Heart left ventricle (tissue), 16 donors: ENCODE data around the gene ANXA3. TPM values are rescaled to one million over a fixed set of nuclear protein-coding genes. Genes with fewer than 3 reads are reported as not detected.

Experiments used
- ATAC-seq, 4 donors: fragments of 200-7000 bp; cut with Tn5 transposase; one replicate each; pipeline ENCODE4 v1.9.1; 2020 to 2022; ENCODE audit warnings: moderate library complexity in 4 of 4, mild to moderate bottlenecking in 3 of 4, moderate number of reproducible peaks in 1 of 4
- DNase-seq, 5 donors: peaks; one replicate each; pipeline ENCODE4 v3.0.0-alpha.2; 2020
- H3K27ac ChIP-seq, 12 donors: fragments of 200-600 bp; sonication (generic) in 4 of 12; one replicate each; pipeline versions ENCODE4 v1.5.0 to v1.8.0; 2016 to 2022; ENCODE audit warnings: mild to moderate bottlenecking in 2 of 12
- H3K27me3 ChIP-seq, 9 donors: fragments of 200-600 bp; sonication (generic) in 2 of 9; one replicate each; pipeline versions ENCODE4 v1.5.1 to v1.8.0; 2016 to 2022; ENCODE audit warnings: mild to moderate bottlenecking in 3 of 9
- H3K36me3 ChIP-seq, 9 donors: fragments of 200-600 bp; sonication (generic) in 2 of 9; one replicate each; pipeline versions ENCODE4 v1.5.0 to v1.8.0; 2018 to 2022; ENCODE audit warnings: mild to moderate bottlenecking in 2 of 9
- H3K4me1 ChIP-seq, 12 donors: fragments of 200-600 bp; sonication (generic) in 4 of 12; one replicate each; pipeline versions ENCODE4 v1.5.0 to v1.8.0; 2016 to 2022; ENCODE audit warnings: mild to moderate bottlenecking in 3 of 12
- H3K4me3 ChIP-seq, 12 donors: fragments of 200-600 bp; sonication (generic) in 4 of 12; one replicate each; pipeline versions ENCODE4 v1.5.0 to v1.8.0; 2017 to 2022; ENCODE audit warnings: mild to moderate bottlenecking in 9 of 12, moderate library complexity in 4 of 12
- H3K9me3 ChIP-seq, 12 donors: fragments of 200-600 bp; sonication (generic) in 4 of 12; one replicate each; pipeline versions ENCODE4 v1.5.0 to v1.8.0; 2016 to 2022; ENCODE audit warnings: mild to moderate bottlenecking in 1 of 12
- POLR2A ChIP-seq, 2 donors: fragments of 450-650 bp; IDR thresholded peaks; one replicate each; pipeline ENCODE4 v1.6.1; 2017; ENCODE audit warnings: antibody characterized with exemption in 2 of 2, mild to moderate bottlenecking in 2 of 2, moderate library complexity in 2 of 2
- WGBS, 4 donors: extraction: QIAGEN DNeasy Blood & Tissue Kit in 2 of 4; methylation state at CpG; one replicate each; pipeline versions ENCODE4 v1.1.5 to v1.1.7; 2013 to 2018; 5-methylcytosine and 5-hydroxymethylcytosine counted together
- intact Hi-C, 10 donors: fragments of 100-400 bp; cut with DNase I; formaldehyde crosslinking; loops; one replicate each; pipeline versions ENCODE4 v1.11.1 to v1.14.2; 2022
- polyA plus RNA-seq, 2 donors: library from polyadenylated mRNA; stranded (reverse); fragments of 200-250 nt; gene quantifications; one replicate each; pipeline ENCODE4 v1.2.3, GENCODE V29; 2013
- total RNA-seq, 9 donors: library from RNA; depleted of rRNA in 2 of 9; stranded (reverse); fragments of >200 nt in 2 of 9; fragmentation: NEBNext Ultra II Directional in 3 of 9; extraction: Animal tissue kit (Norgen Biotek cat#: 25700) in 3 of 9; gene quantifications; one replicate each; pipeline versions ENCODE4 v1.1.0 to v1.2.4, GENCODE V29; 2016 to 2023
- TF ChIP-seq, protein P1 (sequence below), 12 donors: fragments of 200-600 bp; sonication (generic) in 4 of 12; IDR thresholded peaks; one replicate each; pipeline versions ENCODE4 v1.5.0 to v1.8.0; 2018 to 2022; ENCODE audit warnings: antibody characterized with exemption in 12 of 12, mild to moderate bottlenecking in 5 of 12
- donor health status: ischemic (EF 13 %, LVEDD 7.1; RV severe dilation, severe dysfunction).
- donor health status: healthy with polysubstance abuse.
- donor health status: DM: no; HTN: yes; CAD: no.
- donor health status: DM: no; HTN: no; CAD: no.
- donor health status: ischemic (EF 25% LVEDD 6.9; RV normal size, moderate dysfunction).
- donor health status: ischemic (EF 25% LVEDD 5.7; RV mildly dilated, moderate dysfunction).
- donor health status: healthy.
- donor health status: DM: yes; HTN: yes; CAD: no.
- donor health status: ischemic (EF 35%, LVEDD 5.7; RV mildly dilated, moderate dysfunction).
- donor health status: nonischemic (EF 11% LVEDD 7.7; RV severe dilation, severe dysfunction).
- donor health status: DM: yes; HTN: yes; CAD: no.
- donor health status: PGD.
- donor health status: ischemic (EF 29% LVEDD 5.4; RV normal size, mild dysfunction).
- donor health status: nonischemic (EF 23%, LVEDD 6.1; RV moderate dilation, normal function).

ANXA3 gene
- total and polyA plus RNA-seq, 11 donors: 12.9 to 119 (median 28.7) TPM

GRCh38 chr4:78645853-78646757 is 94.5 kb downstream of the ANXA3 start:
- Histone ChIP-seq H3K9me3 (no peaks in the 10 kb centered on the region), H3K4me3 (peak overlapping the region in 6 of 12 donors; percentile 1 to 29 (median 7)), H3K36me3 (no peaks in the 10 kb centered on the region), H3K27ac (peak overlapping the region in 11 of 12 donors; percentile 54 to 94 (median 68)), H3K4me1 (peaks cover 0 to 64% (median 19%) of the 10 kb centered on the region in 12 donors), H3K27me3 (no peaks in the 10 kb centered on the region)
- peak; percentile 60 to 75 (median 71) for DNase-seq
- ATAC-seq: peak; percentile 64 to 91 (median 84)
- TF ChIP-seq, protein P1, sequence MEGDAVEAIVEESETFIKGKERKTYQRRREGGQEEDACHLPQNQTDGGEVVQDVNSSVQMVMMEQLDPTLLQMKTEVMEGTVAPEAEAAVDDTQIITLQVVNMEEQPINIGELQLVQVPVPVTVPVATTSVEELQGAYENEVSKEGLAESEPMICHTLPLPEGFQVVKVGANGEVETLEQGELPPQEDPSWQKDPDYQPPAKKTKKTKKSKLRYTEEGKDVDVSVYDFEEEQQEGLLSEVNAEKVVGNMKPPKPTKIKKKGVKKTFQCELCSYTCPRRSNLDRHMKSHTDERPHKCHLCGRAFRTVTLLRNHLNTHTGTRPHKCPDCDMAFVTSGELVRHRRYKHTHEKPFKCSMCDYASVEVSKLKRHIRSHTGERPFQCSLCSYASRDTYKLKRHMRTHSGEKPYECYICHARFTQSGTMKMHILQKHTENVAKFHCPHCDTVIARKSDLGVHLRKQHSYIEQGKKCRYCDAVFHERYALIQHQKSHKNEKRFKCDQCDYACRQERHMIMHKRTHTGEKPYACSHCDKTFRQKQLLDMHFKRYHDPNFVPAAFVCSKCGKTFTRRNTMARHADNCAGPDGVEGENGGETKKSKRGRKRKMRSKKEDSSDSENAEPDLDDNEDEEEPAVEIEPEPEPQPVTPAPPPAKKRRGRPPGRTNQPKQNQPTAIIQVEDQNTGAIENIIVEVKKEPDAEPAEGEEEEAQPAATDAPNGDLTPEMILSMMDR (IDR thresholded peaks at IDR 0.05): no peak
- intact Hi-C loops: loop anchor here in 9 of 10 donors (2.0 to 10.0 kb wide), 4 partner anchors 129 to 219 kb away; partner anchors contain the start of gene BMP2K (in 8 of the 9)
- WGBS, 4 donors: 33 to 48% (median 36%) methylated on average over 10 of the region's 10 CpGs

DNA sequence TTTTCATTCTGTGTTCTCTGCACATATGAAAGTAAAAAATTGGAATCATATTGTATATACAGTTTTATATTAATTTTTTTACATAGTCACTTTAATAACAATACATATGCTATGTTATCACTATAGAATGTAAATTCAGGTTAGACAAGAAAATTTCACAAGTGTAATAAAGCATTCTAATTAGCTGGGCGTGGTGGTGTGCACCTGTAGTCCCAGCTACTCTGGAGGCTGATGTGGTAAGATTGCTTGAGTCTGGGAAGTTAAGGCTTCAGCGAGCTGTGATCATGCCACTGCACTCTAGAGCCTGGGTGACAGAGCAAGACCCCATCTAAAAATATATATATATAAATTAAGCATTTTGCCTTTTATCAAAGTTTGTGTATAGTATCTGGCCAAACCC is 95.7 kb downstream of the ANXA3 start:
- Histone ChIP-seq H3K27ac (peak overlapping the region in 1 of 12 donors; percentile 94), H3K4me1 (peaks cover 0 to 66% (median 24%) of the 10 kb centered on the region in 12 donors), H3K9me3 (no peaks in the 10 kb centered on the region), H3K36me3 (no peaks in the 10 kb centered on the region), H3K4me3 (peak overlapping the region in 1 of 12 donors; percentile 29), H3K27me3 (no peaks in the 10 kb centered on the region)
- intact Hi-C loops: loop anchor here in 8 of 10 donors (5.0 to 10.0 kb wide), 3 partner anchors 128 to 218 kb away; partner anchors contain the start of gene BMP2K (in 6 of the 8)
- 91 to 99% (median 97%) methylated on average over 2 of the region's 2 CpGs for WGBS, 4 donors
- no peak for TF ChIP-seq POLR2A (IDR thresholded peaks at IDR 0.05)
- TF ChIP-seq, protein P1 (IDR thresholded peaks at IDR 0.05): no peak
- no peak for ATAC-seq
- DNase-seq: no peak

GRCh38 chr4:78648640-78649363 is 97.2 kb downstream of the ANXA3 start:
- no peak overlapping the region for H3K4me3 ChIP-seq
- no peaks in the 10 kb centered on the region for H3K9me3 ChIP-seq
- DNase-seq (no peak), ATAC-seq (no peak)
- TF ChIP-seq, protein P1 (IDR thresholded peaks at IDR 0.05): no peak
- intact Hi-C loops: loop anchor here in 8 of 10 donors (5.0 to 10.0 kb wide), 3 partner anchors 126 to 216 kb away; partner anchors contain the start of gene BMP2K (in 6 of the 8)
- no peak overlapping the region for H3K27ac ChIP-seq
- no peaks in the 10 kb centered on the region for H3K27me3 ChIP-seq
- H3K36me3 ChIP-seq: no peaks in the 10 kb centered on the region
- peaks cover 0 to 63% (median 29%) of the 10 kb centered on the region in 12 donors for H3K4me1 ChIP-seq
- 70 to 85% (median 78%) methylated on average over 4 of the region's 4 CpGs for WGBS, 4 donors
